Liver (tissue), 9 donors: Measurements from ENCODE around the gene CCDC77. TPM values are rescaled to one million over a fixed set of nuclear protein-coding genes. Genes with fewer than 3 reads are reported as not detected.

Source experiments
- DNase-seq: peaks from one replicate; pipeline ENCODE4 v3.0.0-alpha.2; 2017; ENCODE audit warnings: low spot score
- H3K27ac ChIP-seq, 2 donors: one replicate each; pipeline ENCODE4 v1.7.0; 2013; ENCODE audit warnings: inconsistent platforms in 2 of 2, low read length in 2 of 2, control low read depth in 1 of 2, low read depth in 1 of 2, mild to moderate bottlenecking in 1 of 2
- H3K27me3 ChIP-seq, 4 donors: one replicate each; pipeline versions ENCODE4 v1.6.1 to v1.7.0; 2013; ENCODE audit warnings: low read length in 3 of 4, inconsistent platforms in 1 of 4, mild to moderate bottlenecking in 1 of 4, moderate library complexity in 1 of 4; ENCODE audit not compliant: control insufficient read depth in 4 of 4, insufficient read depth in 4 of 4
- H3K36me3 ChIP-seq, 4 donors: one replicate each; pipeline versions ENCODE4 v1.6.1 to v1.7.0; 2013; ENCODE audit warnings: low read length in 3 of 4, mild to moderate bottlenecking in 3 of 4, low read depth in 1 of 4, moderate library complexity in 1 of 4; ENCODE audit not compliant: control insufficient read depth in 4 of 4, insufficient read depth in 3 of 4
- H3K4me1 ChIP-seq, 4 donors: one replicate each; pipeline versions ENCODE4 v1.6.1 to v1.7.0; 2013; ENCODE audit warnings: low read length in 3 of 4, mild to moderate bottlenecking in 3 of 4, moderate library complexity in 1 of 4; ENCODE audit not compliant: control insufficient read depth in 4 of 4, insufficient read depth in 4 of 4
- H3K4me3 ChIP-seq, 3 donors: one replicate each; pipeline versions ENCODE4 v1.6.1 to v1.7.0; 2013; ENCODE audit warnings: low read length in 3 of 3, control low read depth in 1 of 3, low read depth in 1 of 3, mild to moderate bottlenecking in 1 of 3
- H3K9ac ChIP-seq, 2 donors: one replicate each; pipeline ENCODE4 v1.7.0; 2013; ENCODE audit warnings: low read length in 2 of 2, mild to moderate bottlenecking in 2 of 2, moderate library complexity in 2 of 2, control low read depth in 1 of 2, low read depth in 1 of 2
- H3K9me3 ChIP-seq, 4 donors: one replicate each; pipeline versions ENCODE4 v1.6.1 to v1.7.0; 2013; ENCODE audit warnings: low read length in 3 of 4; ENCODE audit not compliant: control insufficient read depth in 4 of 4
- ATF3 ChIP-seq: IDR thresholded peaks from 2 replicates; pipeline ENCODE4 v1.6.1; 2016; ENCODE audit warnings: antibody characterized with exemption
- CTCF ChIP-seq: fragments of 150-350 bp; IDR thresholded peaks from 2 replicates; pipeline ENCODE4 v1.5.1; 2017; ENCODE audit warnings: improper control_type of control experiment, low read depth, low read length; ENCODE audit not compliant: missing input control
- EGR1 ChIP-seq, 2 donors: IDR thresholded peaks; 2 replicates each; pipeline ENCODE4 v1.6.1; 2016 to 2018; ENCODE audit warnings: antibody characterized with exemption in 2 of 2, low read depth in 2 of 2
- FOXA2 ChIP-seq: IDR thresholded peaks from 2 replicates; pipeline ENCODE4 v1.6.1; 2016; ENCODE audit warnings: antibody characterized with exemption
- GABPA ChIP-seq, 2 donors: IDR thresholded peaks in 1 of 2; conservative IDR thresholded peaks in 1 of 2; 2 replicates each; pipeline ENCODE4 v1.6.1; 2016; ENCODE audit warnings: antibody characterized with exemption in 2 of 2, mild to moderate bottlenecking in 1 of 2, moderate library complexity in 1 of 2
- HNF4A ChIP-seq, 2 donors: conservative IDR thresholded peaks; 2 replicates each; pipeline ENCODE4 v1.6.1; 2016; ENCODE audit warnings: antibody characterized with exemption in 2 of 2, mild to moderate bottlenecking in 2 of 2
- JUND ChIP-seq, 2 donors: IDR thresholded peaks; 2 replicates each; pipeline ENCODE4 v1.6.1; 2016; ENCODE audit warnings: antibody characterized with exemption in 2 of 2
- NR2F2 ChIP-seq: IDR thresholded peaks from 2 replicates; pipeline ENCODE4 v1.6.1; 2016; ENCODE audit warnings: antibody characterized with exemption
- RAD21 ChIP-seq, 2 donors: IDR thresholded peaks; 2 replicates each; pipeline ENCODE4 v1.6.1; 2016; ENCODE audit warnings: antibody characterized with exemption in 2 of 2, mild to moderate bottlenecking in 2 of 2
- REST ChIP-seq: IDR thresholded peaks from 2 replicates; pipeline ENCODE4 v1.6.1; 2016; ENCODE audit warnings: antibody characterized with exemption, mild to moderate bottlenecking
- RXRA ChIP-seq, 2 donors: IDR thresholded peaks; 2 replicates each; pipeline ENCODE4 v1.6.1; 2017 to 2018; ENCODE audit warnings: antibody characterized with exemption in 2 of 2, mild to moderate bottlenecking in 1 of 2
- SP1 ChIP-seq: IDR thresholded peaks from 2 replicates; pipeline ENCODE4 v1.6.1; 2018; ENCODE audit warnings: antibody characterized with exemption, mild to moderate bottlenecking
- TAF1 ChIP-seq: conservative IDR thresholded peaks from 2 replicates; pipeline ENCODE4 v1.6.1; 2016; ENCODE audit warnings: antibody characterized with exemption, mild to moderate bottlenecking
- YY1 ChIP-seq: IDR thresholded peaks from 2 replicates; pipeline ENCODE4 v1.6.1; 2016; ENCODE audit warnings: antibody characterized with exemption, mild to moderate bottlenecking
- ZBTB33 ChIP-seq: IDR thresholded peaks from 2 replicates; pipeline ENCODE4 v1.6.1; 2016; ENCODE audit warnings: antibody characterized with exemption
- WGBS: extraction: QIAGEN DNeasy Blood & Tissue Kit; methylation state at CpG from one replicate; pipeline ENCODE4 v1.1.7; 2013; 5-methylcytosine and 5-hydroxymethylcytosine counted together
- polyA plus RNA-seq, 2 donors: library from polyadenylated mRNA; stranded (reverse) in 1 of 2; unstranded in 1 of 2; fragments of 200-250 nt in 1 of 2; fragments of >200 nt in 1 of 2; fragmentation: Nextera tagmentation in 1 of 2; extraction: Ambion mirVana in 1 of 2; gene quantifications; one replicate each; pipeline versions ENCODE4 v1.2.1 to v1.2.3, GENCODE V29; 2013 to 2015
- total RNA-seq, 2 donors: library from RNA; depleted of rRNA; stranded (reverse); fragments of >200 nt; gene quantifications; one replicate each; pipeline ENCODE4 v1.2.3, GENCODE V29; 2014
- donor health status: healthy.
- donor health status: healthy.
- donor health status: healthy.
- donor health status: healthy.
- donor health status: healthy.

CCDC77 gene
- total and polyA plus RNA-seq, 4 donors: 1.2 to 4.2 (median 2.7) TPM

- TF ChIP-seq CTCF (no peak), SP1 (no peak), RAD21 (IDR thresholded peaks at IDR 0.05) (no peak)
Measured at GRCh38 chr12:447141-447540, 45.7 kb downstream of the CCDC77 start (continued).

- WGBS: 72% methylated on average over 4 of the region's 4 CpGs
- H3K36me3 ChIP-seq: no peaks in the 10 kb centered on the region
- no peak for TF ChIP-seq ZBTB33
- TF ChIP-seq NR2F2: no peak
- TF ChIP-seq EGR1 (IDR thresholded peaks at IDR 0.05; ENCODE audit: low read depth in 2 of 2): no peak
- no peak for TF ChIP-seq HNF4A (conservative IDR thresholded peaks at IDR 0.05)
- TF ChIP-seq YY1: no peak
- TF ChIP-seq GABPA (IDR thresholded peaks at IDR 0.05 in 1 of 2, conservative IDR thresholded peaks at IDR 0.05 in 1 of 2): no peak
- TF ChIP-seq FOXA2: no peak
- TF ChIP-seq RXRA (IDR thresholded peaks at IDR 0.05): no peak
- TF ChIP-seq TAF1: no peak
- TF ChIP-seq JUND (IDR thresholded peaks at IDR 0.05): no peak
- TF ChIP-seq RAD21 (IDR thresholded peaks at IDR 0.05): no peak
- no peak for TF ChIP-seq REST
- TF ChIP-seq ATF3: no peak
- DNase-seq: no peak
- H3K4me3 ChIP-seq: no peak overlapping the region
- no peak overlapping the region for H3K27ac ChIP-seq
- H3K27me3 ChIP-seq: peaks cover 0 to 4% (median 0%) of the 10 kb centered on the region in 4 donors
- no peaks in the 10 kb centered on the region for H3K9me3 ChIP-seq
- no peaks in the 10 kb centered on the region for H3K4me1 ChIP-seq
- H3K9ac ChIP-seq: no peak overlapping the region
Measured at GRCh38 chr12:449203-449602, 47.8 kb downstream of the CCDC77 start.
